Fibroblast of villous mesenchyme (primary cell): ENCODE results near the gene DENND2A. TPM values are rescaled to one million over a fixed set of nuclear protein-coding genes. Genes with fewer than 3 reads are reported as not detected.

Experiments
- DNase-seq: peaks from one replicate; pipeline ENCODE4 v3.0.0-alpha.2; 2010; ENCODE audit warnings: low read depth
- H3K4me3 ChIP-seq: 2 replicates; pipeline ENCODE4 v1.5.1; 2011; ENCODE audit warnings: low read depth, mild to moderate bottlenecking, low read length
- total RNA-seq: library from RNA; depleted of rRNA; stranded (reverse); fragments of >200 nt; gene quantifications from 2 replicates; pipeline ENCODE4 v1.2.3, GENCODE V29; 2012
- TF ChIP-seq, protein P1 (sequence below): IDR thresholded peaks from 2 replicates; pipeline ENCODE4 v1.5.1; 2012; ENCODE audit warnings: low read depth, mild to moderate bottlenecking, low read length; ENCODE audit not compliant: insufficient read depth

The DENND2A gene
- total RNA-seq, 1 donor = 25.5 TPM

DNA sequence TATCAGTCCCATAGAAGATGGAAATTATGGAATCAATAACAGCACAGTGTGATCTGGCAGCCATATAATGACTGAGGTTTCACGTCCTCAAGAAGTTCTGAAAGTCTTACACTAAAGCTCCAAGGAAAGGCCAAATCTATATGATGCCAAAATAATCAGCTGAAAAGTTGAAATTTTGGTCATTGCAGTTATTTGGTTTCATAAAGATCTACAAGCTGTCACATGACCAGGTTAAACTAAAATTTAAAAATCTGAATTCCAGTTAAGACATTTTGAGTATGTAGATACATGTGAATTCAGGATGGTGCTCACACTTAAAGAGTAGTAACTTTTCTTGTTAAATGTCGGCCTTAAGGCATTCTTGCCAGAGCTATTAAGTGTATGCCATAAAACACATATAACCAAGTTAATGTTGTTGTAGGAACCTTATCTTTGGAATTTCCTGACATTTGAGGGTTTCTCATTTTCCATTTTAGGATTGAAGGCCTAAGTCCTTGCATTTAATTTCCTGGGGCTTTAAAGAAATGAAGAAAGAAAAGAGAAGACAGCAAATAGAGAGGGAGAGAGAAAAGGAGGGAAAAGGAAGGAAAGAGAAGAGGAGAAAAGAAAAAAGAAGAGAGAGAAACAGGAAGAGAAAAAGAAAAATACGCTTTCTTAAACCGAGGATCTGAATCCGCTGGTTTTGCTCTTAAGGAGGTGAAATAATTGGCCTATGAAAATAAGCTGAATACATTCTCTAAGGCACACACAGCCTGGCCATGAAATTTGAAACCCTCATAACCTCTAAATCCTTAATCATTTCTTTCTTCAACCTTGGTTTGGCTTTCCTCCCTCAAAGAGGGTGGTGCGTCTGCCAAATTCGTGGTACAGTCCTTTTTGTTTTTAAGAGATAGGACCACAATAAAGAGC is 43.8 kb downstream of the DENND2A start:
- TF ChIP-seq, protein P1, sequence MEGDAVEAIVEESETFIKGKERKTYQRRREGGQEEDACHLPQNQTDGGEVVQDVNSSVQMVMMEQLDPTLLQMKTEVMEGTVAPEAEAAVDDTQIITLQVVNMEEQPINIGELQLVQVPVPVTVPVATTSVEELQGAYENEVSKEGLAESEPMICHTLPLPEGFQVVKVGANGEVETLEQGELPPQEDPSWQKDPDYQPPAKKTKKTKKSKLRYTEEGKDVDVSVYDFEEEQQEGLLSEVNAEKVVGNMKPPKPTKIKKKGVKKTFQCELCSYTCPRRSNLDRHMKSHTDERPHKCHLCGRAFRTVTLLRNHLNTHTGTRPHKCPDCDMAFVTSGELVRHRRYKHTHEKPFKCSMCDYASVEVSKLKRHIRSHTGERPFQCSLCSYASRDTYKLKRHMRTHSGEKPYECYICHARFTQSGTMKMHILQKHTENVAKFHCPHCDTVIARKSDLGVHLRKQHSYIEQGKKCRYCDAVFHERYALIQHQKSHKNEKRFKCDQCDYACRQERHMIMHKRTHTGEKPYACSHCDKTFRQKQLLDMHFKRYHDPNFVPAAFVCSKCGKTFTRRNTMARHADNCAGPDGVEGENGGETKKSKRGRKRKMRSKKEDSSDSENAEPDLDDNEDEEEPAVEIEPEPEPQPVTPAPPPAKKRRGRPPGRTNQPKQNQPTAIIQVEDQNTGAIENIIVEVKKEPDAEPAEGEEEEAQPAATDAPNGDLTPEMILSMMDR = no peak
- peak; percentile 58 for DNase-seq
- no peak overlapping the region for H3K4me3 ChIP-seq

DNA sequence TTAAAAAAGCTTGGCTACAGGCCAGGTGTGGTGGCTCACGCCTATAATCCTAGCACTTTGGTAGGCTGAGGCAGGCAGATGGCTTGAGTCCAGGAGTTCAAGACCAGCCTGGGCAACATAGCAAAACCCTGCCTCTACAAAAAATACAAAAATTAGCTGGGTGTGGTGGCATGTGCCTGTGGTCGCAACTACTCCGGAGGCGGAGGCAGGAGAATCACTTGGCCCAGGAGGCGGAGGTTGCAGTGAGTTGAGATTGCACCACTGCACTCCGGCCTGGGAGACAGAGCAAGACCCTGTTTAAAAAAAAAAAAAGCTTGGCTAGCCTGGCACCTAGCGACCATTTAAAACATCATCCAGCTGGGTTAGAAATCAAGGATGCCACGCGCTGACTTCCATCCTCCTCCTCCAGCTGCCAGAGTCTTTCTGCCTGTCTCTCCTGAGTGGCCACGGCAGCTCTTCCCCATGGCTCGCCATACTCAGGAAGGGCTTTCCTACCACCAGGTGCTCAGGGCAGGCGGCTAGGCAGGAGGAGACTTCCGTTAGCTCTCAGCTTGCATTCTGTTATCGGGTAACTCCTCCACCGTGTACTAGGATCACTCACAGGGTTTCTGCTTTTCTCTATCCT is 45.0 kb downstream of the DENND2A start:
- no peak for DNase-seq
- H3K4me3 ChIP-seq = no peak overlapping the region
- TF ChIP-seq, protein P1 = no peak

DNA sequence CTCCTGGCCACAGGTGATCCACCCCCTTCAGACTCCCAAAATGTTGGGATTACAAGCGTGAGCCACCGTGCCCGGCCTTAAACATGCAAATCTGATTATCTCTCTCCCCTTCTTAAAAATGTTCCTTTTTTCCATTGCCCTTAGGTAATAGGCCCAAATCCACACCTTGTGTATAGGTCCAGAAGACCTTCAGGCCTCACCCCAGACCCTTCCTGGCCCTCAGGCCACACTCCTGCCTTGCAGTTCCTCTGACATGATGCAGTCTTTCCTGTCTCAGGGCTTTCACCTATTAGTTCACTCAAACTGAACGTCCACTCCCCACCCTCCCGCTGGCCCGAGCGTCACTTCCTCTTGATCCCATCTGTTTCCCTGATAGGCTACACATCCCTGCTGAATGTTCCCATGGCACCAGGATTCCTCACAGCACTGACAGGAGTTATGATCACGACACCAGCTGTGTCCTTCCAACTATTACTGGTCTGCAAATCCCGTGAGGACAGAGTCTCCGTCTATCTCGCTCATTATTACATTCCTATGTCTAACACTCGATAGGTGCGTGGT is 46.4 kb downstream of the DENND2A start:
- no peak for DNase-seq
- TF ChIP-seq, protein P1 = no peak
- no peak overlapping the region for H3K4me3 ChIP-seq

DNA sequence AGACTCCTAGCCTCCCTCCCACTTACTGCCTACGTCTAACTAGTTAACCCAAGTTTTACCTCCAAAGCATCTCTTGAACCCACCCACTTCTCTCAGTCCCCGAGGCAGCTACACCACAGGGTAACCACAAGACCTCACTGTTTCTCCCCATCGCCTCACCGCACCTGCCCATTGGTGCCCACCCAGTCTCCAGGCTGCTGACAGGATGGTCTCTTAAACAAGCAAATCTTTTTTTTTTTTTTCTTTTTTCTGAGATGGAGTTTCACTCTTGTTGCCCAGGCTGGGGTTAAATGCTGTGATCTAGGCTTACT is 47.0 kb downstream of the DENND2A start:
- TF ChIP-seq, protein P1 = no peak
- no peak for DNase-seq
- no peak overlapping the region for H3K4me3 ChIP-seq

DNA sequence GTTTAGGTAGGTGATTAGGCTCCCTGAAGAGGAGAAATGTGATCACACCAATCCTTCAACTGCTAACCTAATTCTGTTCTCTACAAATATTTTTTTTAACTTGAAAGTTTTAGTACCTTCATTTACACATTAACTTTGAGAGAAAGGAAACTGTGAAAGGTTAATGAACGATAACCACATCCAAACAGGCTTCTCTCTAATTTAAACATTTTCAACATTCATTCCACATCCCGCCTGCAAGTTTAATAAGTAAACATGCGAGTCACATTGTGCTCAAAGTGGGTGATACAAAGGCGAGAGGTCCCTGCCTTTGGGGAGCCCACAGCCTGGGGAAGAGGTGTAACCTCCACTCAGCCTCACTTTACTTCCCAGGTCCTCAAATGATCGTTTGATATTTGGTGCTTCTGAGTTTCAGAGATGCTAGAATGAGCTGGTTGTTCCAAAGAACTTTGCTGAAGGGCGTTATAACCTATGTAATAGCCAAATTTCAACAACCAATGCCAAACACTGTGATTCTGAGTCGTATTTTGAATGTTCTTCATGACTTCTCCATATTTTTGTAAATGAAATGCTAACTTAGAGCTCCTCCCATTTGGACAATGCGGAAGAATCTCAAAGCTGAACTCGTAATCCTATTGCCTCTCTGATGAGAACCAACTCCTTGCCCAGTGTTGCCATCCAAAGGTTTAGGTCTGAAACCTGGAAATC is 47.5 kb downstream of the DENND2A start:
- TF ChIP-seq, protein P1 = no peak
- DNase-seq = no peak

DNA sequence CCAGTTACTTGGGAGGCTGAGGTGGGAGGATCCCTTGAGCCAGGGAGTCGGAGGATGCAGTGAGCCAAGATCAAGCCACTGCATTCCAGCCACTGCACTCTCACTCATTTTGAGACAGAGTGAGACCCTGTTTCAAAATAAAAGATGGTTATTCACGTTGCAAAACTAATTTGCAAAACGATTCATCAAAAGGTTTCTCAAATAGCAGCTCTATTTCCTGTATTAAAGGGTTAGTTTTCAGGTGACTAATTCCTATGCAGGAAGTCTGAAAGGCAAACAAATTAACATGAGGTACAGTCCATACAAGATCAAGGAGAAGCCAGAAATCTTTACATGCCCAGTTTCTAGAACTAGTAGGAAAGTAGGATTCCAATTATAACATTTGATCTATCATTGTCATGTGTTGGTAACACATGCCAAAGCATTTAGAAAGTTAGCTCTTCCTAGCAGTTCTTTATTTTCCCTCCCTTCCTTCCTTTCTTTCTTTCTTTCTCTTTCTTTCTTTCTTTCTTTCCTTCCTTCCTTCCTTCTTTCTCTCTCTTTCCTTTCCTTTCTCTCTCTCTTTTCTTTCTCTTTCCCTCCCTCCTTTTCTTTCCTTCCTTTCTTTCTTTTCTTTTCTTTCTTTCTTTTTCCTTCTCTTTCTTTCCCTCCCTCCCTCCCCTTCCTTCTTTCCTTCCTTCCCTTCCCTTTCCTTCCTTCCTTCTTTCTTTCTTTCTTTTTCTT is 49.3 kb downstream of the DENND2A start:
- no peak overlapping the region for H3K4me3 ChIP-seq
- TF ChIP-seq, protein P1 = no peak
- no peak for DNase-seq

More for the DNA sequence above, 47.5 kb downstream of the DENND2A start:
- H3K4me3 ChIP-seq = no peak overlapping the region
